HG03108 (cell line): ENCODE measurements around the gene RAB30.
A peak's percentile ranks its signal among the peaks of the same experiment; 100 is the strongest.
"Not testable (repeated sequence)": the region's sequence is repeated elsewhere in the genome, so short reads cannot be mapped to it uniquely, and the experiment has no call there.

ENCODE experiments used
- ATAC-seq: cut with Tn5 transposase; IDR thresholded peaks from one replicate; pipeline ENCODE4 v1.9.1; 2021; ENCODE audit warnings: moderate library complexity; ENCODE audit not compliant: unreplicated experiment

Gene RAB30

DNA sequence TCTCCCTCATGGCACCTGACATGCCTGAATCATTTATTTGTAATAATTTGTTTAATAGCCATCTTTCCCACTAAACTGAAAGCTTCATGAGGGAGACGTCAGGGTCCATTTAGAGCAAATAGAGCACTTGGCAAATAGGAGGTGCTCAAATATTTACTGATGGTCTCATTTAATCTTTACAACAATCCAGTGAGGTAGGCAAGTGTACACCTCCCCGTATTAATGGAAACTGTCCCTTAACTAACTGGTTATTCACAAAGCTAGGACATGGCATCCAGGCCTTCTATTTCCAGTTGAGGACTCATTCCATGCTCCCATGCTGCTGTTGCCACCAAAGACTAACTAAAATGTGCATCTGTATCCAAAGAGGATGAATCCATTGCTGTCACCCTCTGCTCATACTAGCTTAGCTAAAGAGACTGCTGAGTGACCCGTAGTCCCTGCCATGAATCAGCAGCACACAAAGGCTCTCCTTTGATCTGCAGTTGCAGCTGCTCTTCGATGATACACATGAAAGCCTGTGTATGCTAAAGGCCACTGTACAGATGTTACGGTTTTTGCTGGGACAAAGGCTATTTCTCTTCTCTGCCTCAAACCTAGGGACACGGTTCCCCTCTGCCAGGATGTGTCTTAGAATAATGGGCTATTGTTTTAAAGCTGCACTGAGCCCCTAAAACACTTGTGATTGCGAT is 82.6 kb downstream of the RAB30 start:
- ATAC-seq: no peak

DNA sequence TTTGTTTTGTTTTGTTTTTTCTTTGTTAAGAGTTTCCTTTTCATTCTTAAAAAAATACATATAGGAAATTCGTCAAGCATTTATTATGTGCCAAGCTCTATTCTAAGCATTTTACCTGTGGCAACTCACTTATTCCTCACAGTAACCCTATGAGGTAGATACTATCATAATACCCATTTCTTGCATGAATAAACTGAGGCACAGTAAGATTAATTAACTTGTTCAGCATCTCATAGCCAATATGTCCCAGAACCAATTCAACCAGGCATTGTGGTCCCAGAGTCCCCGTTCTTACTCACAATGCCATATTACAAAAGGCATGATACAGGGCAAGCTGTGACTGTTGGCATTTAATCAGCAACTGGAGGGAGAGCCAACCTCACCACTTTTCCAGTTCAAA is 83.7 kb downstream of the RAB30 start:
- ATAC-seq: no peak

DNA sequence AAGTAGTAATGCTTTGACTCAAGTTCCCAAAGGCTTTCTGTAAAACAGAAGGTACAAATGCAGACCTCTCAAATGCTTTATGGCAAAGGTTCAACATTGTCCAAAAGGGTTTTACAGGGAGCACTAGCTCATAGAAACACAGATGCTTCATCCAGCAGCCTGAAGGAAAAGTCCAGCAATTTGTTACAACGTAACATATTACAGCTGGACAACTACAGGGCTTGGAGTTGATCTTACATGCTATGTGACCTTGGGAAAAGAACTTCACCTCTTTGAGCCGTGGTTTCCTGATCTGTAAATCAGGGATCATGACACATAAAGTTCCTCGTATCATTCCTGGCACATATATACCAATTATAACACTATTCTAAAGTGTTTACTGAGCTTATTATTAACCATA is 85.3 kb downstream of the RAB30 start:
- ATAC-seq: no peak

DNA sequence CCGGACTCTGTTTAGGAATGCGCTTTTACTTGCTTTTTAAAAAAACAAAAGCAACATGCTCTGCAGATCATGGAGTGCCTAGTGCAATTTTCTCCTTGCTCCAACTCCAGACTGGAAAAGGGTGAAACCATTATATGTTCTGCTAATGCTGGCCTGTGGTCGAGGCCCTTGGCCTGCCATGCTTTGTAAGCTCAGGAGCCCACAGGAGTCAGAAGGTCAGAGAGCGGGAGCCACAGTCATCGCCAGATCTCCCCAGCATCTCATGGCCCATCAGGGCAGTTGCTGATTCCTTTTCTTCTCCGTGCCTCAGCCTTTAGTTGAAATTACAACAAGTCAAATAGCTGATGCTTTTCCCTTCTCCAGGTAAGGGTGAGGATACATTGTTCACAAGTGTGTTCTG is 89.8 kb downstream of the RAB30 start:
- no peak for ATAC-seq

DNA sequence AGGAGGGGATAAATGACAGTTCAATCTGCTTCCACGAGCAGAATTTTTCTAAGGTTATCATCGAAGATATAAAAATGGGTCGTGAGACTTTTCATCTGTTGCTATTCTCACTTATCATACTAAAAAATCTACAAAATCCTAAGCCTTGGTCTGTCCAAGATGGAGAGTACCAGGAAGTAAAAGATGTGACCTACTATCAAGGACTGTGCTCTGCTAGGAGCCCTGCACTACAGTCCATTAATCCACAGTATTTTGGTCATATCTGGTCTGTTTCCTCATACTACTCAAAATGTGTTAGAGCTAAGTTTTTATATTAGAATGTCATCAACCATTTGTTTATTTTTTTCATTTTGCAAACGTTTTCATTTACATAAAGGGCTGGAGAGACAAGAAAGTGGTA is 90.8 kb downstream of the RAB30 start:
- no peak for ATAC-seq

DNA sequence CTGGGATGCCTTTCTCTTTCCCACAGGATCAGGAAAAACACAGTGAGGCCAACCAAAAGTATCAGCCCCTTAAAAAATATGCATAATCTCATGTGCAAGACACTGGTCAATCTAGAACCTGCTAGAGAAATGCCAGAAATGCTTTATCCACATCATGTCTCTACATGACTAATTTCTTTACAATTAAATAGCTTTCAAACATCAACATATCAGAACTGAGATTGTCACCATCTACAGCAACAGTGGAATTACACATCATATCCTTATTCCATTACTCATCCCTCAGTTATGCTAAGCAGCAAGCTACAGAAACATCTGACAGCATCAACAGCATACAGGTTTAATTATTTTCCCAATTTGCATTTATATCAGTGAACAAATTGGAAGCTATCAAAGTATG is 91.4 kb downstream of the RAB30 start:
- no peak for ATAC-seq

DNA sequence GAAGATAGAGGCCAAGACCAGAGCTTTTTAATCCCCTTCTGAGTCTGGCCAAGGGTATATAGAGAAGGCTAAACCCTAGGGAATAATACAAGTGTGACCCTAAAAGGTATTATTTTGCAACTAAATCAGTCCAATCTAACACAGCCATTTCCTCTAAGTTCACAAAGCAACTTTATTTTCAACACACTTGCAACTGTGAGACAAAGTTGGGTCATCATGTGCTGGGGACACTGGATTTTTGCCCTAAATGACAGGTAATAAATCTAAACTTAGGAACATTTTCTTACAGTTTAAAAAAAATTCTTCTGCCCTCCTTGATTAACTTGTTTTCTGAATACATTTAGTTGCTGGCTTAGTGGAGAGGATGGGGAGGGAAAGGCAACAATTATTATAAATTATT is 91.9 kb downstream of the RAB30 start:
- ATAC-seq: no peak

DNA sequence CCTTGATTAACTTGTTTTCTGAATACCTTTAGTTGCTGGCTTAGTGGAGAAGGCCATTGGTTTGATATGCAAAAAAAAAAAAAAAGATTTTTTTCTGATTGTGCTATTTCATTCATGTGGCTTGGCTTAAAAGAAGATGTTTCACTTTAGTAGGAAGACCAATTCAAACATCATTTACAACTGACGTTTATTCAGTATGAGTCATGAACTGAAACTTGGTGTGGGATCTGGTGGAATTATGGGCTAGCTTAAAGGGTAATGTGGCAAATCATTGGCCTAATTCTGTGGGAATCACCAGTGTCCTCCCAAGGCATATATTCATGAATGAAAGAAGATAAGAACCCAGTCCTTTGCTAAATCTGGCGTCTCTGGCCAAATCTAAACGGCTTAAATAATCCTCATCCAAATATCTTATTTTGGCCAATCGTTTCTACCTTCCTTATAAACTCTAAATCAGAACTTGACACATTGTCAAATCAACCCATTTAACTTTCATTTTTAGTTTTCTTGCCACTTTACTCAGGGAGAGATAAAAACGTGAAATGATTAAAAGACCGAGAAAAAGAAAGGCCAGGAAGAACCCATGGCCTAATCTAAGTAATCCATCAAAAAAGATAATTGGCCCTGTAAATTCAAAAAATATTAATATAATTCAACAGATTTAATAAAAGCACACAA is 93.1 kb downstream of the RAB30 start:
- ATAC-seq: no peak

DNA sequence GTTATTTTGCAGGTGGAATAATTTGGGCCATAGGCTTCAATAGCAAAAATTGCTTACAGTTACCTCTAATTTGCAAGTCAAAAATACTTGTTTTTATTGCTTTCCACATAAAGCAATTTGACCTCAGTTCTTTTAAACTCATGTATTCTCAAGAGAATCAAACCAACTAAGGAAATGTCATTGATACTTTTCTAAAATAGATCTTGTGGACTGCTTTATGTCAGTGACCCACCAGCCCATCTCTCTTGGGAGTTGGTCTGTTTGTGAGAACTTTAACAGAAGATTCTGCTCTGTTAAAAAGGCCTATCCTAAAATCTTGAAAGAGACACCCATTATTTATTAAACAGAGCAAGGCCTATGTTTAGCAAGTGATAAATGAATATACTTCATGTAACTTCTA is 94.9 kb downstream of the RAB30 start:
- ATAC-seq: no peak

DNA sequence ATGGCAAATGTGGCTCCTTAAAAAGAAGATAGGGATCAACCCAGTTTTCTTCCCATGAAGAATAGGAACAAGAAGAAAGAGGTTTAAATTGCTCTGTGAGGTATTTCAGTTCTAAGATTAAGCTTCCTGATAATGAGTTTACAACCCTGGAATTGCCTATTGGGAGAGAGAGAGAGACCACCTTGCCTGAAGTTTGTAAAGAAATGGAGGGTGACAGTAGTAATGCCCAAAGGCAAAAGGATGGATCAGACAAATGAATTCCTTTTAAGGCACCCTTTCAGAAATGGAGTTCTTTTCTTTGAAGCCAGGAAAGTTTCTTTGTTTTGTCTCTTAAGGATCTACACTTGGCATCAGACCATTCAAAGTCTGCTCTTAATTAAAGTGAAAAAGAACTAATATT is 95.8 kb downstream of the RAB30 start:
- no peak for ATAC-seq

DNA sequence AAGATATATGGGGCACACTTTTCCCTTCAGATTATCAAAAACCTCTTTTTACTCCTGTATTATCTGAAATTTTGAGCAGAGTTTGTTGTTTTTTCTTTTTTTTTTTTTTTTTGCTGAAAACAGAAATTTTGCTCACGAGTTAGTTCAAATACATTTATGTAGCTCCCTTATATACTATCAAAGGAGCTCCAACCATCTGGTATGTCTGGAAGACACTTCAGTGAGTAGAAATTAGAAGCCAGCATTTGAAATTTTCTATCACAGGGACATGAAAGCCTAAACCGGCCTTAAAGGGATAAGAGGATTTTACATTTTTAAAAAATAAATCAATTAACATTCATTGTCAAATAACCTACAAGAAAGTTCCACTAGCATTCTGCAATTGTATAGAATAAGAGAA is 96.8 kb downstream of the RAB30 start:
- no peak for ATAC-seq

DNA sequence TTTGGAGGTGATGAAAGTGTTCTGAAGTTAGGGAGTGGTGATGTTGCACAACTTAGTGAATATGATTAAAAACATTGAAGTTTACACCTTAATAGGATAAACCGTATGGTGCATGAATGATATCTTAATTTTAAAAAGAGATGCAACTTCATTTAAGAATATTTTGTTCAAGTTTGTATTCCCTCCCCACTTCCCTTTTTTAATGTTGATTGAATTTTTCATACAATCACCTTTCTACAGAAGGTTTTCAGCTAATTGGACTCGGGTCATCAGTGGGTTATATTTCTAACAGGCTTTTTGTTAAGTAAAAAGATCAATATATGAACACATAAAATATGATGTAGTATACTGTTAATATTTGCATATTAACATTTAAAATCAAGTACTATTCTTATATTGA is 97.6 kb downstream of the RAB30 start:
- no peak for ATAC-seq

DNA sequence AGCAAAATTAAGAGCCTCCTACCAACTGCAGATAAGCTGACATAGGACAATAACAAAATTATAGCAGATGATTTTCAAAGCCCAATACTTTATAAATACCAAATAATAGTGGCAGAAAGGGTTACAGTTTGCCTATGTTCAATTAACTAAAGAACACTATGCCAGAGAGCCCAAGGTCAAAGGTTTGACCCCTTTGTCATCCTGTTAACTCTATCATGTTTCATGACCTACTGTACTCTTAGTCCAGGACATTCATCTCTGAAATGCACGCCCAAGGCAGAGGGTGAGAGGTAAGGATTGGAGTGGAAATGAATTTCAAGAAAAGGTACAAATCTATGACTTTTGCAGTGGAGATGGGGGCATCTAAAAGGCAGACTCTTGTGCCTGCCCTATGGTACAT is 99.6 kb downstream of the RAB30 start:
- ATAC-seq: no peak

DNA sequence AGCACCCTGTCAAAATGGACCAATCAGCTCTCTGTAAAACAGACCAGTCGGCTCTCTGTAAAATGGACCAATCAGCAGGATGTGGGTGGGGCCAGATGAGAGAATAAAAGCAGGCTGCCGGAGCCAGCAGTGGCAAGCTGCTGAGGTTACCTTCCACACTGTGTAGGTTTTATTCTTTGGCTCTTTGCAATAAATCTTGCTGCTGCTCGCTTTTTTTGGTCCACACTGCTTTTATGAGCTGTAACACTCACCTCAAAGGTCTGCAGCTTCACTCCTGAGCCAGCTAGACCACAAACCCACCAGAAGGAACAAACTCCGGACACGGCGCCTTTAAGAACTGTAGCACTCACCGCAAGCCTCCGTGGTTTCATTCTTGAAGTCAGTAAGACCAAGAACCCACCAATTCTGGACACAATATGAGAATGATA is 100.2 kb downstream of the RAB30 start:
- ATAC-seq: not testable (repeated sequence)

DNA sequence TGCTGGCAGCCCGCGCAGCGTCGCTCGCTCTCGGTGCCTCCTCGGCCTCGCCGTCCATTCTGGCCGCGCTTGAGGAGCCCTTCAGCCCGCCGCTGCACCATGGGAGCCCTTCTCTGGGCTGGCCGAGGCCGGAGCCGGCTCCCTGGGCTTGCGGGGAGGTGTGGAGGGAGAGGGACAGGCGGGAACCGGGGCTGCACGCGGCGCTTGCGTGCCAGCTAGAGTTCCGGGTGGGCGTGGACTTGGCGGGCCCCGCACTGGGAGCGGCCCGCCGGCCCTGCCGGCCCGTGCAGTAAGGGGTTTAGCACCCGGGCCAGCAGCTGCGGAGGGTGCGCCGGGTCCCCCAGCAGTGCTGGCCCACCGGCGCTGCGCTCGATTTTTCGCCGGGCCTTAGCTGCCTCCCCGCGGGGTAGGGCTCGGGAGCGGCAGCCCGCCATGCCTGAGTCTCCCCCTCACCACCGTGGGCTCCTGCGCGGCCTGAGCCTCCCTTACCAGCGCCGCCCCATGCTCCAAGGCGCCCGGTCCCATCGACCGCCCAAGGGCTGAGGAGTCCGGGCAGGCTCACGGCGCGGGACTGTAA is 101.1 kb downstream of the RAB30 start:
- not testable (repeated sequence) for ATAC-seq

DNA sequence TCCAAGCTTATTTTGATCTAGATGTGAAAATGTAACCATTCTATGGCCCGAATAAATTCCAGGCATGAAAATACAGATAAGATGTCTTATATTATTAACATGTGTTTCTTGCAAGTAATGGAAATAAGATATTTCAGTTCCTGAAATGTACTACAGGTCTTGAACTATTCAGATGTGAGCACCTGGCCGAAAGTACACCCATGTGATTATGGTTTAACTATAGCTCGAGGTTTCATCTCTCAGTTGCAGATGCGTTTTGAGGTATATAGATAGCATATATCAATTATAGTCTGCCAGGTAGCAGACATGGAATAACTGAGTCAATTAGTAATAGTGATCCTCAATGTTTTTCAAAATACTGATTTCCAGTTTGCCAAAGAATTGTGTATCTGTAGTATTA is 101.9 kb downstream of the RAB30 start:
- ATAC-seq: peak; percentile 94

DNA sequence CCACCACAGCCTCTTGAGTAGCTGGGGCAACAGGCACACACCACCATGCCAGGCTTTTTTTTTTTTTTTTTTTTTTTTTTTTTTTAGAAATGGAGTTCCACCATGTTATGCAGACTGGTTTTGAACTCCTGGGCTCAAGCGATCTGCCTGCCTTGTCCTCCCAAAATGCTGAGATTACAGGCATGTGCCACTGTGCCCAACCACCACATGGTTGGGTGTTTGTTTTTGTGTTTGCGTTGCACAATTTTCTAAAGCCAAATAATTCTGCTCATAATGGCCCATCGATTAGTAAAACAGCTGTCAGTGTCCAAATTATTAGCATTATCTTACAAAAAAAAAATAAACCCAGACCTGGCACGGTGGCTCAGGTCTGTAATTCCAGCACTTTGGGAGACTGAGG is 104.3 kb downstream of the RAB30 start:
- ATAC-seq: no peak

DNA sequence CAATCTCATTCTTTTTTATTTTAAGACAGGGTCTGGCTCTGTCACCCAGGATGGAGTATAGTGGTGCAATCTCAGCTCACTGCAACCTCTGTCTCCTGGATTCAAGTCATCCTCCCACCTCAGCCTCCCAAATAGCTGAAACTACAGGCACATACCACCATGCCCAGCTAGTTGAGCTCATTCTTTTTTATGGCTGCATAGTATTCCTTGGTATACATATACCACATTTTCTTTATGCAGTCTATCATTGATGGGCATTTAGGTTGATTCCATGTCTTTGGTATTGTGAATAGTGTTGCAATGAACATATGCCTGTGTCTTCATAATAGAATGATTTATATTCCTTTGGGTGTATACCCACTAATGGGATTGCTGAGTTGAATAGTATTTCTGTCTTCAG is 109.7 kb downstream of the RAB30 start:
- not testable (repeated sequence) for ATAC-seq

DNA sequence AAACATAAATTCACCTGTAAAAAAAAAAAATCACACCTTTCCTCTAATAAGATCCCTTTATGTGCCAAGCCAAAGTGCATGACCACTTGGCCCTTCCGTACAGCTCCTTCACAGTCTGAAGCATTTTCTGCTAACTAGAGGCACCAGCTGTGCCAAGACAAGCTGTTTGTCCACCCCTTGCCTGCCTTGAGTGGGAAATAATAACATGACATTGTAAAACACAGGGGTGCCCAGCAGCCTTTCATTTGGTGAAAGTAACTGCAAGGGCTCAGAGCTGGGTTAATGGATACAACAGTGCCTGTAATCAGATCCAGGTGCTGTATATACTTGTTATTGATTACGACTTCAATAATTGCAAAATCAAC is 110.9 kb downstream of the RAB30 start:
- ATAC-seq: peak; percentile 21

DNA sequence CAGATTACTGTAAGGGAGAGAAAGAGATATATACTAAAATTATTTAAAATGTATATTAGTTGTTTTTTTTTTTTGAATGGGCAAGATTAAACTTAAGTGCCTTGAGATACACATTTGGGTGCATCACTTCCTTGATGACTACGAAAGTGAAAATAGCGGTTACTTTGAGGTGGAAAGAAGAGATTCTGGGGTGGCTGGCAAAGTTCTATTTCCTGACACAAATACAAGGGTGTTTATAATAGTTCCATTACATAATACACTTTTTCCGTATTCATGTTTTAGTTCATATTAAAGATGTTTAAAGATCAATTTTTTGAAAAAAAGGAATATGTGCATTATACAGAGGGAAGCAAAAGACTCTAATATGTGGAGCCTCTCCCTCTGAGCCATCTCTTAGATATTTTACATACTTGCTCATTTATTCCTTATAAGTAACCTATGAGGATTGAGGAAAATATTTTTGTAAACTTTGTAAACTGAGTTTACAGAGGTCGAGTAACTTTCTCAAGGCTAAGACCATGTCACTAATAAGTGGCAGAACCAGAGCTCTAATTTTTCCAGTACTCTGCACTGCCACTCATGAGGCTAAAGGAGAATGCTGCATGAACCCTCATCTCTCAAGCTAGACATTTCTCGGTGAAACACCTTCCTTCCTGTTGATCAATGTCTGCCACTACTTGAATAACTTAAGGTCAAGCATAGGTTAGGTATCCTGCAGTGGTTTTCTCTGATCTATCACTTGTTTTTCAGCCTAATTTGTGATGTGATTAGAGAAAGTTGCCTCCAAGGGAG is 111.5 kb downstream of the RAB30 start:
- ATAC-seq: peak; percentile 86

DNA sequence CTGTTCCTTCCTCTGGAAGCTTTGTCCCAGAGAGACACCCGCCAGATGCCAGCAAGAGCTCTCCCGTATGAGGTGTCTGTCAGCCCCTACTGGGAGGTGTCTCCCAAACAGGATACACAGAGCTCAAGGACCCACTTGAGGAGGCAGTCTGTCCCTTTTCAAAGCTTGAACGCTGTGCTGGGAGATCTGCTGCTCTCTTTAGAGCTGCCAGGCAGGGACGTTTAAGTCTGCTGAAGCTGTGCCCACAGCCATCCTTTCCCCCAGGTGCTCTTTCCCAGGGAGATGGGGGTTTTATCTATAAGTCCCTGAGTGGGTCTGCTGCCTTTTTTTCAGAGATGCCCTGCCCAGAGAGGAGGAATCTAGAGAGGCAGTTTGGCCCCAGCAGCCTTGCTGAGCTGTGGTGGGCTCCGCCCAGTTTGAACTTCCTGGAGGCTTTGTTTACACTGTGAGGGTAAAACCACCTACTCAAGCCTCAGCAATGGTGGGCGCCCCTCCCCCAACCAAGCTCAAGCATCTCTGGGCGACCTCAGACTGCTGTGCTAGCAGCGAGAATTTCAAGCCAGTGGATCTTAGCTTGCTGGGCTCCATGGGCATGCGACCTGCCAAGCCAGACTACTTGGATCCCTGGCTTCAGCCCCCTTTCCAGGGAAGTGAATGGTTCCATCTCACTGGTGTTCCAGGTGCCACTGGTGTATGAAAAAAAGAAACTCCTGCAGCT is 115.8 kb downstream of the RAB30 start:
- not testable (repeated sequence) for ATAC-seq
